ENCODE results near the gene FOXK1.

The FOXK1 gene

GRCh38 chr7:4707980-4708411 is 25.9 kb downstream of the FOXK1 start:
- Histone ChIP-seq H3K4me3 (ENCODE audit: low read length) (no peak overlapping the region), H3K4me1 (ENCODE audit: control insufficient read depth, insufficient read depth, low read length) (peaks cover 10% of the 10 kb centered on the region), H3K27me3 (ENCODE audit: control insufficient read depth, insufficient read depth, low read length) (no peaks in the 10 kb centered on the region), H3K36me3 (ENCODE audit: control insufficient read depth, insufficient read depth, low read length) (peaks cover 4% of the 10 kb centered on the region), H3K27ac (ENCODE audit: low read depth, low read length) (no peak overlapping the region), H3K9ac (ENCODE audit: low read length) (no peak overlapping the region)

- peaks cover 10% of the 10 kb centered on the region for H3K4me1 ChIP-seq (ENCODE audit: control insufficient read depth, insufficient read depth, low read length)
Measured at GRCh38 chr7:4709187-4709586, 27.1 kb downstream of the FOXK1 start.

GRCh38 chr7:4711093-4711492 is 29.0 kb downstream of the FOXK1 start:
- no peak overlapping the region for H3K9ac ChIP-seq (ENCODE audit: low read length)
- H3K4me1 ChIP-seq (ENCODE audit: control insufficient read depth, insufficient read depth, low read length): peaks cover 17% of the 10 kb centered on the region
- no peak overlapping the region for H3K4me3 ChIP-seq (ENCODE audit: low read length)
- H3K27ac ChIP-seq (ENCODE audit: low read depth, low read length): no peak overlapping the region
- H3K36me3 ChIP-seq (ENCODE audit: control insufficient read depth, insufficient read depth, low read length): peaks cover 6% of the 10 kb centered on the region
- H3K27me3 ChIP-seq (ENCODE audit: control insufficient read depth, insufficient read depth, low read length): no peaks in the 10 kb centered on the region

More at GRCh38 chr7:4709187-4709586, 27.1 kb downstream of the FOXK1 start:
- no peak overlapping the region for H3K9ac ChIP-seq (ENCODE audit: low read length)
- no peaks in the 10 kb centered on the region for H3K27me3 ChIP-seq (ENCODE audit: control insufficient read depth, insufficient read depth, low read length)
- no peak overlapping the region for H3K27ac ChIP-seq (ENCODE audit: low read depth, low read length)
- H3K36me3 ChIP-seq (ENCODE audit: control insufficient read depth, insufficient read depth, low read length): peaks cover 4% of the 10 kb centered on the region
- no peak overlapping the region for H3K4me3 ChIP-seq (ENCODE audit: low read length)

GRCh38 chr7:4711634-4712033 is 29.5 kb downstream of the FOXK1 start:
- Histone ChIP-seq H3K9ac (ENCODE audit: low read length) (no peak overlapping the region), H3K27ac (ENCODE audit: low read depth, low read length) (no peak overlapping the region), H3K4me1 (ENCODE audit: control insufficient read depth, insufficient read depth, low read length) (peaks cover 12% of the 10 kb centered on the region), H3K4me3 (ENCODE audit: low read length) (no peak overlapping the region), H3K27me3 (ENCODE audit: control insufficient read depth, insufficient read depth, low read length) (no peaks in the 10 kb centered on the region), H3K36me3 (ENCODE audit: control insufficient read depth, insufficient read depth, low read length) (peaks cover 6% of the 10 kb centered on the region)

- Histone ChIP-seq H3K9ac (ENCODE audit: low read length) (no peak overlapping the region), H3K4me3 (ENCODE audit: low read length) (no peak overlapping the region), H3K36me3 (ENCODE audit: control insufficient read depth, insufficient read depth, low read length) (peaks cover 6% of the 10 kb centered on the region), H3K27ac (ENCODE audit: low read depth, low read length) (no peak overlapping the region), H3K4me1 (ENCODE audit: control insufficient read depth, insufficient read depth, low read length) (peaks cover 11% of the 10 kb centered on the region), H3K27me3 (ENCODE audit: control insufficient read depth, insufficient read depth, low read length) (no peaks in the 10 kb centered on the region)
Measured at GRCh38 chr7:4712281-4713182, 30.4 kb downstream of the FOXK1 start.

GRCh38 chr7:4713183-4713784 is 31.2 kb downstream of the FOXK1 start:
- no peak overlapping the region for H3K9ac ChIP-seq (ENCODE audit: low read length)
- H3K36me3 ChIP-seq (ENCODE audit: control insufficient read depth, insufficient read depth, low read length): peaks cover 6% of the 10 kb centered on the region
- H3K4me1 ChIP-seq (ENCODE audit: control insufficient read depth, insufficient read depth, low read length): peaks cover 11% of the 10 kb centered on the region
- H3K27me3 ChIP-seq (ENCODE audit: control insufficient read depth, insufficient read depth, low read length): no peaks in the 10 kb centered on the region
- no peak overlapping the region for H3K27ac ChIP-seq (ENCODE audit: low read depth, low read length)
- H3K4me3 ChIP-seq (ENCODE audit: low read length): no peak overlapping the region

- no peak overlapping the region for H3K27ac ChIP-seq (ENCODE audit: low read depth, low read length)
- peaks cover 11% of the 10 kb centered on the region for H3K4me1 ChIP-seq (ENCODE audit: control insufficient read depth, insufficient read depth, low read length)
- H3K4me3 ChIP-seq (ENCODE audit: low read length): no peak overlapping the region
- peaks cover 6% of the 10 kb centered on the region for H3K36me3 ChIP-seq (ENCODE audit: control insufficient read depth, insufficient read depth, low read length)
- H3K9ac ChIP-seq (ENCODE audit: low read length): no peak overlapping the region
- H3K27me3 ChIP-seq (ENCODE audit: control insufficient read depth, insufficient read depth, low read length): no peaks in the 10 kb centered on the region
Measured at GRCh38 chr7:4714161-4714700, 32.1 kb downstream of the FOXK1 start.

GRCh38 chr7:4714767-4715409 is 32.8 kb downstream of the FOXK1 start:
- Histone ChIP-seq H3K27me3 (ENCODE audit: control insufficient read depth, insufficient read depth, low read length) (no peaks in the 10 kb centered on the region), H3K36me3 (ENCODE audit: control insufficient read depth, insufficient read depth, low read length) (peaks cover 6% of the 10 kb centered on the region), H3K27ac (ENCODE audit: low read depth, low read length) (no peak overlapping the region), H3K4me3 (ENCODE audit: low read length) (peak overlapping the region; percentile 0), H3K9ac (ENCODE audit: low read length) (no peak overlapping the region), H3K4me1 (ENCODE audit: control insufficient read depth, insufficient read depth, low read length) (peaks cover 11% of the 10 kb centered on the region)

- H3K27me3 ChIP-seq (ENCODE audit: control insufficient read depth, insufficient read depth, low read length): no peaks in the 10 kb centered on the region
- no peak overlapping the region for H3K27ac ChIP-seq (ENCODE audit: low read depth, low read length)
- peaks cover 11% of the 10 kb centered on the region for H3K4me1 ChIP-seq (ENCODE audit: control insufficient read depth, insufficient read depth, low read length)
- peaks cover 6% of the 10 kb centered on the region for H3K36me3 ChIP-seq (ENCODE audit: control insufficient read depth, insufficient read depth, low read length)
- no peak overlapping the region for H3K9ac ChIP-seq (ENCODE audit: low read length)
- H3K4me3 ChIP-seq (ENCODE audit: low read length): no peak overlapping the region
Measured at GRCh38 chr7:4715410-4715776, 33.3 kb downstream of the FOXK1 start.

- H3K9ac ChIP-seq (ENCODE audit: low read length): no peak overlapping the region
- H3K4me1 ChIP-seq (ENCODE audit: control insufficient read depth, insufficient read depth, low read length): peaks cover 11% of the 10 kb centered on the region
- H3K4me3 ChIP-seq (ENCODE audit: low read length): no peak overlapping the region
- no peak overlapping the region for H3K27ac ChIP-seq (ENCODE audit: low read depth, low read length)
- H3K36me3 ChIP-seq (ENCODE audit: control insufficient read depth, insufficient read depth, low read length): peaks cover 5% of the 10 kb centered on the region
- no peaks in the 10 kb centered on the region for H3K27me3 ChIP-seq (ENCODE audit: control insufficient read depth, insufficient read depth, low read length)
Measured at GRCh38 chr7:4716946-4717795, 35.1 kb downstream of the FOXK1 start.

- Histone ChIP-seq H3K27me3 (ENCODE audit: control insufficient read depth, insufficient read depth, low read length) (no peaks in the 10 kb centered on the region), H3K4me1 (ENCODE audit: control insufficient read depth, insufficient read depth, low read length) (peaks cover 13% of the 10 kb centered on the region), H3K36me3 (ENCODE audit: control insufficient read depth, insufficient read depth, low read length) (peaks cover 8% of the 10 kb centered on the region), H3K4me3 (ENCODE audit: low read length) (no peak overlapping the region), H3K27ac (ENCODE audit: low read depth, low read length) (no peak overlapping the region), H3K9ac (ENCODE audit: low read length) (no peak overlapping the region)
Measured at GRCh38 chr7:4718075-4718474, 36.0 kb downstream of the FOXK1 start.
